AG09319 (cell line): ENCODE data around the gene UBA52.

Experiments used
- DNase-seq: peaks from one replicate; pipeline ENCODE4 v3.0.0-alpha.2; 2010; ENCODE audit warnings: low read depth; ENCODE audit errors: extremely low read depth
- CTCF ChIP-seq: IDR thresholded peaks from 2 replicates; pipeline ENCODE4 v1.5.1; 2011; ENCODE audit warnings: low read depth, mild to moderate bottlenecking, inconsistent platforms, low read length, moderate library complexity

Gene UBA52

GRCh38 chr19:18541258-18541991 lies 30.2 kb upstream of the UBA52 start:
- no peak for DNase-seq
- TF ChIP-seq CTCF, result no peak

- TF ChIP-seq CTCF, result no peak
- no peak for DNase-seq
Measured at GRCh38 chr19:18541992-18542940, 29.4 kb upstream of the UBA52 start.

- no peak for TF ChIP-seq CTCF
- peak; percentile 72 for DNase-seq
Measured at GRCh38 chr19:18542941-18543813, 28.5 kb upstream of the UBA52 start, which contains the start of gene FKBP8. FKBP8 (minus strand) TSS chr19:18543573; CDS start chr19:18541970, 1,603 bp downstream.

GRCh38 chr19:18543814-18544475 lies 27.7 kb upstream of the UBA52 start:
- no peak for DNase-seq

GRCh38 chr19:18551631-18552030 lies 20.0 kb upstream of the UBA52 start:
- DNase-seq, result no peak
- no peak for TF ChIP-seq CTCF

More at GRCh38 chr19:18543814-18544475, 27.7 kb upstream of the UBA52 start:
- TF ChIP-seq CTCF, result no peak

GRCh38 chr19:18557411-18558201 lies 14.1 kb upstream of the UBA52 start, which contains the start of gene KXD1:
KXD1 (plus strand) TSS chr19:18557870; CDS start chr19:18562057, 4,187 bp downstream.
- TF ChIP-seq CTCF, result no peak
- peak; percentile 98 for DNase-seq
